OCI-LY3 (cell line): ENCODE results near the gene OSTN.
A peak's percentile ranks its signal among the peaks of the same experiment; 100 is the strongest.

ENCODE experiments used
- H2AFZ ChIP-seq: fragments of 200-600, 300-600 bp; shearing (Covaris generic); 2 replicates; pipeline ENCODE4 v1.6.0; 2014; ENCODE audit warnings: antibody characterized with exemption, low read depth, low read length
- H3K27ac ChIP-seq: fragments of 200-600, 300-600 bp; sonication (generic); 2 replicates; pipeline ENCODE4 v1.5.1; 2014; ENCODE audit warnings: mild to moderate bottlenecking, low read length, moderate library complexity, mixed read lengths
- H3K27me3 ChIP-seq: fragments of 200-600, 300-600 bp; sonication (generic); 2 replicates; pipeline ENCODE4 v1.6.1; 2014; ENCODE audit warnings: low read depth, low read length, mixed read lengths
- H3K36me3 ChIP-seq: fragments of 200-600, 300-600 bp; sonication (generic); replicated peaks from 2 replicates; pipeline ENCODE3; 2014; ENCODE audit warnings: low read depth, low read length, mixed read lengths
- H3K4me1 ChIP-seq: fragments of 300-600, 200-600 bp; sonication (generic); 2 replicates; pipeline ENCODE4 v1.6.1; 2014; ENCODE audit warnings: low read length, mixed read lengths
- H3K4me2 ChIP-seq: fragments of 200-600, 300-600 bp; sonication (generic); 2 replicates; pipeline ENCODE4 v1.6.1; 2014; ENCODE audit warnings: low read length, mixed read lengths
- H3K4me3 ChIP-seq: fragments of 300-600, 200-600 bp; sonication (generic); 2 replicates; pipeline ENCODE4 v1.5.1; 2014; ENCODE audit warnings: antibody characterized with exemption, mild to moderate bottlenecking, low read length, moderate library complexity
- H3K79me2 ChIP-seq: fragments of 300-600, 200-600 bp; shearing (Covaris generic); 2 replicates; pipeline ENCODE4 v1.6.1; 2014; ENCODE audit warnings: mild to moderate bottlenecking, low read length, mixed read lengths
- H3K9ac ChIP-seq: fragments of 300-600, 200-600 bp; shearing (Covaris generic); 2 replicates; pipeline ENCODE4 v1.6.0; 2014; ENCODE audit warnings: mild to moderate bottlenecking, low read length, moderate library complexity
- H3K9me3 ChIP-seq: fragments of 200-600, 300-600 bp; shearing (Covaris generic); 2 replicates; pipeline ENCODE4 v1.6.1; 2014; ENCODE audit warnings: low read length, mixed read lengths; ENCODE audit not compliant: insufficient read depth
- H4K20me1 ChIP-seq: fragments of 200-600, 300-600 bp; sonication (generic); 2 replicates; pipeline ENCODE4 v1.6.1; 2016; ENCODE audit warnings: low read length, mixed read lengths; ENCODE audit not compliant: insufficient read depth
- CTCF ChIP-seq: fragments of 200-600, 300-600 bp; sonication (generic); IDR thresholded peaks from 2 replicates; pipeline ENCODE4 v1.5.1; 2014; ENCODE audit warnings: antibody characterized with exemption, low read length, low read depth
- EZH2phosphoT487 ChIP-seq: fragments of 200-600 bp; shearing (Covaris generic); IDR thresholded peaks from 2 replicates; pipeline ENCODE4 v1.6.1; 2018; ENCODE audit warnings: antibody characterized with exemption, mixed run types, low read depth

Gene OSTN

GRCh38 chr3:191301782-191302411 lies 102.9 kb downstream of the OSTN start:
- H3K36me3 ChIP-seq = no peaks in the 10 kb centered on the region
- peak overlapping the region; percentile 6; the same call in 1 of the 2 replicates for H3K4me2 ChIP-seq
- no peaks in the 10 kb centered on the region for H3K27me3 ChIP-seq
- H3K9ac ChIP-seq = no peak overlapping the region
- no peaks in the 10 kb centered on the region for H3K79me2 ChIP-seq
- H3K27ac ChIP-seq = peak overlapping the region; percentile 98
- peaks cover 60% of the 10 kb centered on the region for H3K4me1 ChIP-seq
- no peak overlapping the region for H2AFZ ChIP-seq
- H3K9me3 ChIP-seq = no peaks in the 10 kb centered on the region
- no peak for TF ChIP-seq EZH2phosphoT487
- no peak for TF ChIP-seq CTCF
- H3K4me3 ChIP-seq = no peak overlapping the region
- H4K20me1 ChIP-seq = no peaks in the 10 kb centered on the region

DNA sequence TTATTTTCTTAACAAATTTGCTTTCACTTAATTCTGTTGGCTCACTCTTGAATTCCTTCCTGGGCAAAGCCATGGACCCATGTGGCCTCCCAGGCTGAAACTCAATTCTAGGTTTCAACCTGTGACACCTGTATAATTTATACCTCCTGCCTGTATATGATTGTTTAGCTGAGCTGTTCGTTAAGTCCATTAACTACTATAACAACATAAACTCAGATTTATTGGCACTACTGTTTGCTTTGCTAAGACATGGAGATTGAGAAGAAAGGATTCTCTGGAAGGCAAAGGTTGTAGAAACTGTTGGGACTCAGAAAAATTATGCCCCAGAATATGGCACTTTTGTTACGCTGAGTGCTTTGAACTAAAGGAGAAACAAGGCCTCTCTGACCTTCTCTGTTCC lies 103.4 kb downstream of the OSTN start:
- H3K27me3 ChIP-seq = no peaks in the 10 kb centered on the region
- no peaks in the 10 kb centered on the region for H3K36me3 ChIP-seq
- no peak overlapping the region for H3K4me2 ChIP-seq
- no peak overlapping the region for H2AFZ ChIP-seq
- H3K27ac ChIP-seq = no peak overlapping the region
- H4K20me1 ChIP-seq = no peaks in the 10 kb centered on the region
- TF ChIP-seq EZH2phosphoT487 (no peak), CTCF (no peak)
- no peak overlapping the region for H3K4me3 ChIP-seq
- H3K9me3 ChIP-seq = no peaks in the 10 kb centered on the region
- no peak overlapping the region for H3K9ac ChIP-seq
- H3K4me1 ChIP-seq = peaks cover 55% of the 10 kb centered on the region
- H3K79me2 ChIP-seq = no peaks in the 10 kb centered on the region

DNA sequence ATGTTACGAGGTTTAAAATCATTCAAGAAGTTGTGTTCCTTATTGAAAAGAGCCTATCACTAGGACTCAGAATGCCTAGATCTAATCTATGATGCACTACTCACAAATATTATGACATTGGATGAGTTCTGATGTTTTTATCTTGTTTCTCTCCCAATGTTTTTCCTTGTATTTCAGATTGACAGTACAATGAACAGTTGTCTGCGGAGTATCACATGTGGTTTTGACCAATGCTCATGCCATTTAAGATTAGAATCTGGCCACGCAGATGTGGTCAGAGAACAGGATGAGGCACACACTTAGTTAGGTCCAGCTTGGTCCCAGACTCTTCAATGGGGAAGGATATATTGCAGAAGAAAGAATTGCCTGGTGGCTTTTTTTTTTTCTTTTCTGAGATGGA lies 104.6 kb downstream of the OSTN start:
- no peaks in the 10 kb centered on the region for H4K20me1 ChIP-seq
- no peaks in the 10 kb centered on the region for H3K27me3 ChIP-seq
- no peak overlapping the region for H3K27ac ChIP-seq
- no peaks in the 10 kb centered on the region for H3K79me2 ChIP-seq
- H3K4me3 ChIP-seq = no peak overlapping the region
- no peaks in the 10 kb centered on the region for H3K9me3 ChIP-seq
- no peak overlapping the region for H3K4me2 ChIP-seq
- H3K36me3 ChIP-seq = no peaks in the 10 kb centered on the region
- peaks cover 43% of the 10 kb centered on the region for H3K4me1 ChIP-seq
- H2AFZ ChIP-seq = no peak overlapping the region
- no peak for TF ChIP-seq EZH2phosphoT487
- no peak for TF ChIP-seq CTCF
- no peak overlapping the region for H3K9ac ChIP-seq

DNA sequence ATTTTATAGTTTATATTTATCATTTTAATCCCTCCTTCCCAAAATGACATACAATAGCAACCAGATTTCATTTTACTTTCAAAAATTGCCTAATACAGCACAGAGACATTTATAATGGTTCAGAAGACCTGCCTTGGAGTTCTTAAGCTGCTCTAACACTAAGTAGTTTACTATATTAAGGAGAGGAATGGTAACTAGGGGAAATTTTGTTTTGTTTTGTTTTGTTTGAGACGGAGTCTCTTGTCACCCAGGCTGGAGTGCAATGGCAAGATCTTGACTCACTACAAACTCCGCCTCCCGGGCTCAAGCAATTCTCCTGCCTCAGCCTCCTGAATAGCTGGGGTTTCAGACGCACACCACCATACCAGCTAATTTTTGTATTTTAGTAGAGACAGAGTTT lies 107.4 kb downstream of the OSTN start:
- H3K79me2 ChIP-seq = no peaks in the 10 kb centered on the region
- no peak overlapping the region for H2AFZ ChIP-seq
- no peak overlapping the region for H3K9ac ChIP-seq
- H3K9me3 ChIP-seq = no peaks in the 10 kb centered on the region
- H4K20me1 ChIP-seq = no peaks in the 10 kb centered on the region
- no peak overlapping the region for H3K4me3 ChIP-seq
- no peak overlapping the region for H3K4me2 ChIP-seq
- H3K27ac ChIP-seq = no peak overlapping the region
- peaks cover 16% of the 10 kb centered on the region for H3K4me1 ChIP-seq
- H3K27me3 ChIP-seq = no peaks in the 10 kb centered on the region
- TF ChIP-seq CTCF = no peak
- no peak for TF ChIP-seq EZH2phosphoT487
- no peaks in the 10 kb centered on the region for H3K36me3 ChIP-seq
